ENCODE data around the gene ASIC3.

- TF ChIP-seq RAD21 (IDR thresholded peaks at IDR 0.05; ENCODE audit: low read length) = no peak
- TF ChIP-seq CTCF (conservative IDR thresholded peaks at IDR 0.05; ENCODE audit: low read depth, low read length) = no peak
- no peak for TF ChIP-seq SMC3 (IDR thresholded peaks at IDR 0.05; ENCODE audit: low read depth, low read length)
- TF ChIP-seq MAFK (IDR thresholded peaks at IDR 0.05; ENCODE audit: low read depth, low read length) = no peak
- no peak for TF ChIP-seq RFX5 (IDR thresholded peaks at IDR 0.05; ENCODE audit: low read depth, low read length)
- TF ChIP-seq POLR2A (IDR thresholded peaks at IDR 0.05; ENCODE audit: low read depth, low read length) = no peak
- no peak for TF ChIP-seq ELK1 (IDR thresholded peaks at IDR 0.05; ENCODE audit: borderline replicate concordance, low read depth, low read length)
- no peak for TF ChIP-seq NFE2L2 (IDR thresholded peaks at IDR 0.05; ENCODE audit: low read depth, low read length)
- TF ChIP-seq CHD1 (IDR thresholded peaks at IDR 0.05; ENCODE audit: low read depth, low read length) = no peak
- TF ChIP-seq RCOR1 (IDR thresholded peaks at IDR 0.05; ENCODE audit: insufficient replicate concordance, low read length) = no peak
Measured at GRCh38 chr7:151075978-151076426, 27.7 kb downstream of the ASIC3 start.

All from IMR-90 (cell line).